Gastrocnemius medialis (tissue), 4 donors: ENCODE data around the gene VAV2.

ENCODE experiments used
- CTCF ChIP-seq, 5 experiments: fragments of 450-650 bp in 3 of 5; fragments of 200-600 bp in 2 of 5; sonication (generic) in 2 of 5; IDR thresholded peaks in 4 of 5; conservative IDR thresholded peaks in 1 of 5; 1 replicate in 4 of 5; 2 replicates in 1 of 5; pipeline ENCODE4 v1.5.1; 2016 to 2019; ENCODE audit warnings: antibody characterized with exemption in 5 of 5, mild to moderate bottlenecking in 3 of 5, moderate library complexity in 3 of 5
- POLR2A ChIP-seq, 2 donors: fragments of 450-650 bp; IDR thresholded peaks; one replicate each; pipeline ENCODE4 v1.6.1; 2017; ENCODE audit warnings: antibody characterized with exemption in 2 of 2, mild to moderate bottlenecking in 2 of 2, moderate library complexity in 2 of 2

- TF ChIP-seq CTCF (IDR thresholded peaks at IDR 0.05 in 4 of 5, conservative IDR thresholded peaks at IDR 0.05 in 1 of 5) = no peak
- TF ChIP-seq POLR2A (IDR thresholded peaks at IDR 0.05) = no peak
Measured at GRCh38 chr9:133754688-133755227, 237.4 kb downstream of the VAV2 start.
